GM10248 (cell line): ENCODE results near the gene NOSIP.
A peak's percentile ranks its signal among the peaks of the same experiment; 100 is the strongest.

Experiments used
- CTCF ChIA-PET: fragments of 300-600 bp; sonication (Branson Sonifier 250); formaldehyde crosslinking; extraction: SDS; loops from one replicate; lab custom pipeline; 2021; ENCODE audit warnings: antibody characterized with exemption; lab: Yijun Ruan, JAX
- POLR2A ChIA-PET: fragments of 350-650 bp; sonication (Branson Sonifier 250); formaldehyde crosslinking; extraction: SDS; loops from one replicate; lab custom pipeline; 2020; ENCODE audit warnings: antibody characterized with exemption; lab: Yijun Ruan, JAX
- DNase-seq: peaks from one replicate; pipeline ENCODE4 v3.0.0; 2012; ENCODE audit errors: extremely low spot score
- TF ChIP-seq, protein P1 (sequence below): IDR thresholded peaks from 2 replicates; pipeline ENCODE4 v1.5.1; 2012; ENCODE audit warnings: mild to moderate bottlenecking, low read depth; ENCODE audit errors: extremely low read depth, missing control alignments, control extremely low read depth

The NOSIP gene

DNA sequence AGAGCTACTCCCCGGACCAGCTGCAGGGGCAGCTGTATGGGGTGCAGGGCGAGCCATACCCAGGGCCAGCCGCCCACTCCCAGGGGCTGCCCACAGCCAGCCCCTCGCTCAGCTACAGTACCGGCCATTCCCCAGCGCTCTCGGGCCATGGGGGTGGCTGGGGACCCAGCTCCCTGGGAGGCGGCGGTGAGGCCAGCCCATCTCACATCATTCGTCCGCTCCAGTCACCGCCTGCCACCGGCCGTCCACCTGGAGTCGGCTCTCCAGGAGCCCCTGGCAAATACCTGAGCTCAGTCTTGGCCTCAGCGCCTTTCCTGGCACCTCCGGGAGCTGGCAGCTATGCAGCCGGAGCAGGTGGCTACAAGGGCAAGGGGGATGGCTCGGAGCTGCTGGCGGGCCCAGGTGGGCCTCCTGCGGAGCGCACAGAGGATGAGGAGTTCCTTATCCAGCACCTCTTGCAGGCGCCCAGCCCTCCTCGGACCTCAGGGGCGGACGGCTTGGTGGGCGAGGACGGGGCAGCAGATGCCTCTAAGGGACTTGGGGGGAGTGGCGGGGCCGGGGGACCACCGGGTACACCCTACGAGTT lies 15.6 kb upstream of the NOSIP start:
- TF ChIP-seq, protein P1, sequence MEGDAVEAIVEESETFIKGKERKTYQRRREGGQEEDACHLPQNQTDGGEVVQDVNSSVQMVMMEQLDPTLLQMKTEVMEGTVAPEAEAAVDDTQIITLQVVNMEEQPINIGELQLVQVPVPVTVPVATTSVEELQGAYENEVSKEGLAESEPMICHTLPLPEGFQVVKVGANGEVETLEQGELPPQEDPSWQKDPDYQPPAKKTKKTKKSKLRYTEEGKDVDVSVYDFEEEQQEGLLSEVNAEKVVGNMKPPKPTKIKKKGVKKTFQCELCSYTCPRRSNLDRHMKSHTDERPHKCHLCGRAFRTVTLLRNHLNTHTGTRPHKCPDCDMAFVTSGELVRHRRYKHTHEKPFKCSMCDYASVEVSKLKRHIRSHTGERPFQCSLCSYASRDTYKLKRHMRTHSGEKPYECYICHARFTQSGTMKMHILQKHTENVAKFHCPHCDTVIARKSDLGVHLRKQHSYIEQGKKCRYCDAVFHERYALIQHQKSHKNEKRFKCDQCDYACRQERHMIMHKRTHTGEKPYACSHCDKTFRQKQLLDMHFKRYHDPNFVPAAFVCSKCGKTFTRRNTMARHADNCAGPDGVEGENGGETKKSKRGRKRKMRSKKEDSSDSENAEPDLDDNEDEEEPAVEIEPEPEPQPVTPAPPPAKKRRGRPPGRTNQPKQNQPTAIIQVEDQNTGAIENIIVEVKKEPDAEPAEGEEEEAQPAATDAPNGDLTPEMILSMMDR = no peak
- no peak for DNase-seq
- POLR2A ChIA-PET = no interaction called here
- CTCF ChIA-PET = interaction anchor here (1.0 to 1.6 kb wide), 2 partner anchors 25 to 77 kb away, joined by 5 read pairs; no protein-coding TSS in a partner anchor

DNA sequence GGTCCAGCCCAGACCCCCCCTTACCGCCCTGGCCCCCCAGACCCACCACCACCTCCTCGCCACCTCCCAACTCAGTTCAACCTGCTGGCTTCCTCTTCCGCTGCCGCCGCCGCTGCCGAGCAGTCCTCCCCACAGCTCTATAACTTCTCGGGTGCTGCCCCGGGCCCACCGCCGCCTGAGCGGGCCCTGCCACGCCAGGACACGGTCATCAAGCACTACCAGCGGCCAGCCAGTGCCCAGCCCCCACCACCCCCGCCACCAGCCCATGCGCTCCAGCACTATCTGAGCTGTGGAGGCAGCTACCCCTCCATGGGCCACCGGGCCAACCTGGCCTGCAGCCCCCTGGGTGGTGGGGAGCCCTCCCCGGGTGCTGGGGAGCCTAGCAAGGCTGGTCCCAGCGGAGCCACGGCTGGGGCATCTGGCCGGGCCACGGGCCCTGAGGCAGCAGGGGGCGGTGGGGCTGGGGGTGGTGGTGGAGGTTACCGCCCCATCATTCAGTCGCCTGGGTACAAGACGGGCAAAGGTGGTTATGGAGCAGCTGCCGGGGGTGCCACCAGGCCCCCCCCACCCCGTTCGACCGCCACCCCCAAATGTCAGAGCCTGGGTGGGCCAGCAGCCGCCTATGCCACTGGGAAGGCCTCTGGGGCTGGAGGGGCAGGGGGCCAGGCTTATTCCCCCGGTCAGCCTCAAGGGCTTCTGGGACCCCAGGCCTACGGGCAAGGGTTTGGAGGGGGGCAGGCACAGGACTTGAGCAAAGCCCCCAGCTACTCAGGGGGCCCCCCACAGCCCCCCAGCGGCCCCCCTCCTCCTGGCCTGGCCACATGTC lies 14.8 kb upstream of the NOSIP start:
- TF ChIP-seq, protein P1 = no peak
- ChIA-PET POLR2A (interaction anchor here (0.6 to 1.9 kb wide), 3 partner anchors 15 to 334 kb away, joined by 3 to 9 read pairs (median 3); partner anchors contain the start of genes NOSIP and NUP62), CTCF (interaction anchor here (1.0 to 1.6 kb wide), 2 partner anchors 24 to 78 kb away, joined by 5 read pairs; no protein-coding TSS in a partner anchor)
- DNase-seq = no peak

- DNase-seq = no peak
- TF ChIP-seq, protein P1 = no peak
- ChIA-PET CTCF (interaction anchor here (0.7 kb wide), 1 partner anchor 48 kb away, joined by 3 read pairs; no protein-coding TSS in a partner anchor), POLR2A (interaction anchor here (0.6 to 1.9 kb wide), 3 partner anchors 14 to 335 kb away, joined by 3 to 9 read pairs (median 3); partner anchors contain the start of genes NOSIP and NUP62)
Observed at GRCh38 chr19:49594157-49594992, 14.0 kb upstream of the NOSIP start.

GRCh38 chr19:49593233-49594113 lies 13.1 kb upstream of the NOSIP start:
- TF ChIP-seq, protein P1 = no peak
- POLR2A ChIA-PET = interaction anchor here (0.6 to 1.9 kb wide), 7 partner anchors 14 to 880 kb away, joined by 3 to 9 read pairs (median 4); partner anchors contain the start of genes RRAS and SCAF1
- peak; percentile 100 for DNase-seq
- CTCF ChIA-PET = interaction anchor here (0.7 to 1.4 kb wide), 4 partner anchors 12 to 85 kb away, joined by 3 to 4 read pairs (median 4); partner anchors contain the start of gene PRRG2

DNA sequence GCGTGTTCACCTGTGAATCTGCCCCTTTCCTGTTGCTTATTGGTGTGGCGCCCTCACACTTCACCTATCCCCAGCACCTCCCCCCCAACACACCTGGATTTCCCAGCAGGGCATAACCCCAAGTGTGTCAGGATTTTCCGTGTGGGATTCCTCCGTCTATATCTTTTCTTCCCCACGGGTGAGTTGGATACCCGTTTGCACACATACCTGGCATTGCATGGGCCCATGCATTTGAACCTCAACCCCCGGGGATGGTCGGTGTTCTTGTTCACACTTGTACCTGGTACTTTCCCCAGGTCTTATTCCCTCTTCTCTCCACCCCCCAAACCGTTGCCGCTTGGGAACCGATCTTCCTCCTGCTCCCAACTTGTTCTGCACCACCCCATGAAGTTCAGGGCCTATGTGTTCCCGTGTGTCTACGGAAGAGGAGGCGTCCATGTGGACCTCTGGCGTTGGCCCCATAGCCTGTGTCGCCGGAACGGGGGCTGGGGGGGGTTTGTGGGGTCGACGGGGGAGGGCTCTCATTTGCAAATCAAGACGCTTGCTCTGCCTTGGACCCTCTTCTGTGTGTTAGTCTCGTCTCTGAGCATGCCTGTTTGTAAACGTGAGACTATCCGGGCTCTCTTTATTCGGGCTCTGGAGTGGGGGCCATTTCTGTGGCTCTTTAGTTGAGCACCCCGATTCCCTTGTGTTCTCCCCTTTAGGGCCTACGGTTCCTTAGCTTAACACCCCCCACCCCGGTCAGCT lies 12.3 kb upstream of the NOSIP start:
- CTCF ChIA-PET = interaction anchor here (0.8 to 1.4 kb wide), 4 partner anchors 12 to 88 kb away, joined by 3 to 4 read pairs (median 4); partner anchors contain the start of gene PRRG2
- DNase-seq = no peak
- TF ChIP-seq, protein P1 = no peak
- POLR2A ChIA-PET = interaction anchor here (1.1 to 1.9 kb wide), 4 partner anchors 13 to 83 kb away, joined by 3 to 9 read pairs (median 4); partner anchors contain the start of genes RRAS and SCAF1
